HG03025 (cell line): Measurements from ENCODE around the gene AFF2.

Source experiments
- ATAC-seq: cut with Tn5 transposase; IDR thresholded peaks from one replicate; pipeline ENCODE4 v1.9.1; 2021; ENCODE audit warnings: mild to moderate bottlenecking, moderate library complexity; ENCODE audit not compliant: unreplicated experiment, low FRiP score

AFF2 gene

DNA sequence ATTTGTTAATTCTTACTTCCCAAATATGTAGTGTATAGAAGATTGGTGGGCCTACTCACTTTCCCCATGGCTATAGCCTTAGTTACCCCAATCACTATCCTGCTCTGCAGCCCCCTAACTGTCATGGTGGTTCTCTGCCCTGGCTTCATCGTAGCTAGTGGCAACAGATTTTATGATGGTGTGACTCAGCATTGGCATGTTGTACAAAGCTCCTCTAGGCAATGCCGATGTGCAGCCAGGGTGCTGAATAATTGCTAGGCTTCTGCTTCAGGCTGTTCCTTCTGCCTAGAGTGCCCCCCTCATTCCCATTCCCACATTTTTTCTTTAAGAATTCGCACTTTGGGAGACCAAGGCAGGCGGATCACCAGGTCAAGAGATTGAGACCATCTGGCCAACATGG is 35.2 kb downstream of the AFF2 start:
- no peak for ATAC-seq

DNA sequence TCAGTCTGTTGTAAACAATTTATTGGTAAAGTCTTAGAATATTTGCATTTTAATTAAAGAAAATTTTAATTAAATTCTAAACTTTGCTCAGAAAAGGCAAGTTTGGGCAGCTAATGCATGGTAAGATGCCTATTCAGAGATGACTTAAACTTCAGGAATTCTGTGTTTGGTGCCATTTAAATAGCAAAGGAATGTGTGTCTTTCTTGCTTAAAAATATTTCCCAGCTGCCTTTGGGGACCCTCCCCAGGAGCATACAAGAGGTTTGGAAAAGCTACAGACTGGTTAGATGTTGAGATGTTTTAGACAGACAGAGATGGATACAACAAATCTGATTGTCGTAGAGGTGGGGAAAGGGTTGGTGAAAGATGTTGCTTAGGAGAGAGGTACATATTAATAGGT is 36.5 kb downstream of the AFF2 start:
- ATAC-seq = no peak

DNA sequence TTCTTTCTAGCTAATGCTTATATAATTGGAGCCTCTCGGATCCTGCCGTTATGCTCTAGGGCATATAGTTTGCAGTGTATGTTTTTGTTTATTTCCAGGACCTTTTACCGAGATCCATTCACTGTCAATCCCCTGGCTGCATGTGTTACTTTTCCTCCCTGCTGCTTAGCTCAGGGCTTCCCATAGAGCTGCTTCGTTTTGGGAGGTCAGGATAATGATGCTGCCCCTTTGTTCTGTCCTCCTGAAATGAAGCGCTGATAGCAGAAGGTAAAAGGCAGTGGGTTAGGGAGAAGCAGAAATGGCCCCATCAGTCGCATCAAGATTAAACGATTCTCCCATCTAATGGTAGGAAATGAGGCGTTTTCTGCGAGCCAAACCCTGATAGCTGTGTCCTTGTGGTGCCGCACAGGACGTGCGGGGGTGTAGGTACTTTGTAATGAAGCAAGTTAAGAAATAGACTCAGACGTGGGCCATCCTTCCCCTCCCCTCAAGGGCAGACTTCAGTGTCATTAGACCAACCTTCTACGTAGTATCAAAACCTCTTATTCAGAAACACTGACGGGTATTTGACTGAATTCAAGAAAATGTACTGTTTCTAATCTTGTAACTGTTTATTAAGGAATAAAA is 37.3 kb downstream of the AFF2 start:
- ATAC-seq = no peak

DNA sequence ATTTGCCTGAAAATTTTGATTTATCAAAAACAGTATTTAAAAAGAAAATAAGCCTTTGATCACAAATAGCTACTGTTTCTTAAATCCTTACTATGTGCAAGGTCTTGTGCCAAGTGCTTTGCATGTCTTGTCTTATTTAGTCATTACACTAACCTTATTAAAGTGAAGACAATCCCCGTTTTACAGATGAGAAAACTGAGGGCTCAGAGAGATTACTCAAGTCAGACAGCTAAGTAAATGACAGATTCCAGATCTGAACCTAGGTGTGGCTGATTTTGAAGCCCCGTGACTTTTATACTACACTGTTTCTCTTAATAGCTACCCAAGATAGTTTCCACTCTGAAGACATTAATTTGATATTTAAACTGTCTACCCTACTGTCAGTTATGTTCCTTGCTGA is 38.2 kb downstream of the AFF2 start:
- no peak for ATAC-seq

DNA sequence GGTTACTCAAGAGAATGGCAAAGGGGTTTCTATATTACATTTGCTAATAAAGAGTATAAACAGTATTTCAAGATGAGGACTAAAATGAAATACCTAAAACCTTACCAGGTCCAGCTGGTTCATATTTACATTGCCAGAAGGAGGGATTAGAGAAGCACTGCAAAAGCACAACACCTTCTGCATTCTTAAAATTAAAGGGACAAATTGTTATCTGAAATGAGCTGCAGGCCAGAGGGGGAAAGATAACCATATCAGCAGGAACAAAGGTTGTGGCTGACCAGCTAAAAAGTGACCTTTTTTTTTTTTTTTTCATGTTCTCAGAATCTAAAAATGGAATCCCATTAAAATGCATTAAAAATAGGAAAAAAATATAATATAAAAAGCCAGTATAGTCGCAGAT is 39.7 kb downstream of the AFF2 start:
- ATAC-seq = no peak

DNA sequence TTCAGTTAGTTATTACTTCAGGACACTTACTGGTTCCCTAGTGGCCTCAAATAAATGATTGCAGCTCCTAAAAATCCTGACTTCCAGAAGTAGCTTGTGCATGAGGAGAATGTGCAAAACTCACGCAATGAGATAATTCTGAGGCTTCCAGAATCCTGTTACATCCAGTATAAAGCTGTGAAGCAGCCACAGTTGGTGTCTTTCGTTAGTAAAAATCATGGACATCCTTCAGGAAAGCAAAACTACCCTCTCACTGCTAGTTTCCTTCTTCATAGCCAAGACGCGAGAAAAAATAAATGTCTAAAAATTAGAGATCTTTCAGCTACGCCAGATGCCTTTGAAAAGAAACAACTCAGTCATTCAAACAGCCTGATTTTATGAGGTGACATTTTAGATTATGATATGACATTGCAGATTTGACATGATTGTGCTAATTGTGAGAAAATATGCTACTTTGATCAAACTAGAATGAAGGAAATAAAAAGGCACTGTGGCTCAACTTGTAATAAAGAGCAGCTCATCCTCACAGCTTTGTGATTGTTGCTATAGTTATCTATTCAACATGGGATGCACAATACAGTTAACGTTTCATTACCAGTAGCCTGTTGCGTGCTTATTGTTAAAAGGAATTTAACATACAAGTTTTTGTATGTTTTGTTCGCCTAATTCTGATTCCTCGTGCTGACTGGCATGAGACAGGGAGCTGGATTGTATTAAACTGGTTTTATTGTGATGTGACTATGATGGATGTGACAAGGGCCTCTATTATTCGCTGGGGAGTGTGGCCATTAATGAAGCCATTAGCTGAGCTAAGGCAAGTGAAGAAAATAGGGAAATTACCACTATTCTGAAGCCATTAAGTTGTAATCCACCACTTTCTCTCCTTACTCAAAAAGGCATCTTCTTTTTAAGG is 40.5 kb downstream of the AFF2 start:
- ATAC-seq = no peak

DNA sequence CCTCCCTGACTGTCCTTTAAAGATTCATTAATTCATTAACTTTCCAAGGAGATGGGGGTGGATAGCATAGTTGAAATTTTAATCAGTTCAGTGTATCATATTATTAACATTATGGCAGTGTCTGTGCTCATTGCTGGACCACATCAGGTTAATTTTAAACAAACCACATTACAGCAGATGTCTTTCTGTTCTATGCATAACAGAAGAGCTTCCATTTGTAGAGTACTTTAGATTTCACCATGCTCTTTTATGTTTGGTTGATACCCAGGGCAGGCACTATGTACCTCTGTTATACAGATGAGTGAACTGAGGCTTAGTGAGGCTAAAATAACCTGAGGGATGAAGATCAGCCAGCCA is 41.1 kb downstream of the AFF2 start:
- no peak for ATAC-seq

DNA sequence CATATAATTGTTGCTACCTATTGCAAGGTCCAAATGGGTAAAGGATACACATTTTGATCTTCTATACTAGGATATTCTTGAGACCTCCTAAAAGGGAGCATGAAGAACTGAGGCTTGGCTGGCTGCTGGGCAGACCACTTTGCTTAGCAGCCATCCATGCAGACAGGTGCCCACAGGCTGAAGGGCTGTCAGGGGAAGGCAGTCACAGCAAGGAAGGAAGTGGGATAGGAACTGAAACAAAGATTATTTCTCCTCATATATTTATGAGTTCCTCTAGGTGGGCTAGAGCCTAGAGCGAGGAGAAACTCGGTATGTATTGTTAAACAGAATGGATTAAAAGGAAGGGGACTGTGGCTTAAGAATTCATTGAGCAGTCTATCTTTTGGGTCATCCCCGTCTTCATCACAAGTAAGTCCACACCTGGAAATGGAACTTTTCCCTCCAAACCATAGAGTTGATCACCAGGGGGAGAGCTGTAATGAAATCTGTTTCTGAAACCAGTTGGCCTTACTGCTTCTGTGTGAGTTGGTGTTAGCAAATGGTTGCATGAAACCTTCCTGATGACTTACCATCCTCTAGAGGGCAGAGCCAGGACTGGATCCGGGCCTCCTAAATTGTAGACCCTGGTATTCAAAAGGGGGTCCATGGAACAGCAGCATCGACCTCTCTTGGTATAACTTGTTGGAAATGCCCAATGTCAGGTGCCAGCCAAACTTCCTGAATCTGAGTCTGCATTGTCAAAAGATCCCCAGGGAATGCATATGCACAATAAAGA is 42.3 kb downstream of the AFF2 start:
- no peak for ATAC-seq

DNA sequence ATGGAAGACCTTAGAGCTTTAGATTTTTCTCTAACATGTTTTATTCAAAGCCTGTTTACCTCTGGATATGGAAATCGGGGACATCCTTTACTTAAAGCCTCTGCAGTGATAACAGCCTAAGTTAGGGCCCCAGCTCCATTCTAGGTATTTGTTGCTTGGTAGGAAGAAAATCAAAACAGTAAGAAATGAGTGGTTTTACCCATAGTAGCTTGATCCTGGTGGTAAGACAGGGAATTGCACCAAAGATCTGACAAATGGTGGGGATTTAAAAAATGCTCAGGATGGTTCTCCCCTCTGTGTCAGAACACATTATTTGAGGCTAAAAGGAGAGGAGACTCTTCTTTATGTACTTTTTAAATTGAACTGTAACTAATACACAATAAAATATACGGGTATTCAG is 52.4 kb downstream of the AFF2 start:
- ATAC-seq = no peak

DNA sequence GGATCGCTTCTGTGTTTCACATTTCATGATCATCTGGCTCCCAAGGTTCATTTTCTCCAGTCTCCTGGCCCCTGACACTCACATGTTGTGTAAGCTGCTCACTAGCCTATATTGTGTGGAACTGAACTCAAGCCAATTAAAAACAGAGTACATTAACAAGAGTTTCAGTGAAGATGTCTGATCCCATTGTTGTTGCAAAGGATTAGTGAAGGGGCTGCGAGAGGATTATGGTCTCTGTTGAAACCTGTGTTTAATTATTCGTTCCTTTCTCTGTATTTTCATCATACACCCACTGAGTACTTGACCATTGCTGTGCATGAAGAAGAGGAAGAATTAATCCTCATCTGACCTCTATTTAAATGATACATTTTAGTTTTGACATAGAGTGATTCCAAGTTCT is 54.7 kb downstream of the AFF2 start:
- no peak for ATAC-seq

DNA sequence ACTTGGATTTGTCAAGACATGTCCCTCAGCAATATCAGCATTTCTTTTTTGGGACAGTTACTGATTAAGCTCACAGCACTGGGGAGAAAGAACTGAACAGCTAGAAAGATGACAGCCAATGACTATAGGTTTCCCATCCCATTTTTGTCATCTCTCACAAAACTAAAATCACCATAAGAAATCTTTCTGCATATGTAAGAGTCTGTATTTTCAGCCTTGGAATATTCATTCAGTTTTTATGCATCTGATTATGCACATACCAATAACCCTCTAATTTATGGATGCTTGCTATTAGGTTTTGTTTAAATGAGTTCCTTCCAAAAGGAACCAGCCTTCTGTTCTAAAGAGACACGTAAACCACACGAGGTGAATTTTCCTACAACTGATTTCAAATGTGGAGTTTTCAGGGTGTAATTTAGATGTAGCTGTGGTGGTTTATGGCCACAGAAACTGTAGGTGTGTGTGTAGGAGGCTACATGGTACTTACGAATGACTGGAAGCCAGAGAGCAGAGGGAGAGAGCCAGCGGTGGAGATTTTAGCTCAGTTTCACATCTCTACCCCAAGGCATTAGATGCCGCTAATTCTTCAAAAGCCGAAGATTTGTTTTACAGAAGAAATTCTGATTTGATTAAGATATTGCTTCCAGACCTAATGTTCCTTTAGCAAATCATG is 55.3 kb downstream of the AFF2 start:
- no peak for ATAC-seq

DNA sequence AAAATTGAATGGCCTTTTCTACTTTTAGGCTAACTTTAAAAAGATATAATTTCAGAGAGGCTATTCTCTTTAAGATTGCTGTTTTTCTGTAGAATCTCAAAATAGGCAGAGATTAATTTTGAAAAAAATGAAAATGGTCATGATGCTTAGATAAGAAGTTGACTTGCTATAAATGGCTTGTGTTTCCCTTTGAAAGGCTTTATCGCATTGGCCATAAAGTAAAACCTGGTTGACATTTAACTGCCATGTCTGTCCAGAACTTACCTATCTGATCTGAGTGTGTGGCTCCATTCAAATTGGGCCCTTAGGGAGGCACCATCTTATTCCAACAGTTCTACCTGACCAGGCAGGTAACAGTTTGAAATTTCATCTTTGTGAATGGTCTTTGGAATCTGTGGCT is 56.1 kb downstream of the AFF2 start:
- no peak for ATAC-seq

DNA sequence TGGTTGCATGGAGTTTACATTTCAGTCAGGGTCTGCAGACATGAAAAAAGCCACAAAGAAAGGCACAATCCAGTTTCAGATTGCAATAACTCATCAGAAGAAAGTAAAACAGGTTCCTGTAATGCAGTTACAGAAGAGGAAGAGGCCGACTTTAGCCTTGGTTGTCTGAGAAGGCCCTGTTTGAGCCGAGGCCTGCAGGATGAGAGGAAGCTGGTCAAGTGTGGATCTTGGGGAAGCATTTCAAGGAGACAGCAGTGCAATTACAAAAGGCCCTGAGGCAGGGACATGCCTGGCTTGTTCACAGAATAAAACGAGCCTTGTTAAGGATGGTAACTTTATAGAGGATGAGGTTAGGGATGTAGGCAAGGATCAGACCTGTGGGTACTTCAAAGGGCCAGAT is 62.4 kb downstream of the AFF2 start:
- ATAC-seq = no peak

DNA sequence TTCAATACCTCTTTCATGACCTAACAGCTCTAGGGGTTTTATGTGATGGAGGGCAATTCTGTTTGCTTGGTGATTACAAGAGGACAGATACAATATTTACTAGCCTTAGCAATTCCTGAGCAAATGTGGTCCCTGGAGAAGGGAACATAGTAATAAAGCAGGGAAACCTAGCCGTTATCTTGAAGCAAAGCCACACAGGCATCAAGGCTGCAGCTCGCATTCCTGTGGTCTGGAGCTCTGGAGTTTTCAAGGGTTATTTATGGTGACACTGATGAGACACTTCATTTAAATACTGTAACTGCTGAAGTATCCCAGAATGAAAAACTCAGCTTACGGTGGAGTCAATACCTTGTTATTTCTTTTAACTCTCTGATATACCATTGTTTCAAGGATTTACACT is 66.8 kb downstream of the AFF2 start:
- no peak for ATAC-seq

DNA sequence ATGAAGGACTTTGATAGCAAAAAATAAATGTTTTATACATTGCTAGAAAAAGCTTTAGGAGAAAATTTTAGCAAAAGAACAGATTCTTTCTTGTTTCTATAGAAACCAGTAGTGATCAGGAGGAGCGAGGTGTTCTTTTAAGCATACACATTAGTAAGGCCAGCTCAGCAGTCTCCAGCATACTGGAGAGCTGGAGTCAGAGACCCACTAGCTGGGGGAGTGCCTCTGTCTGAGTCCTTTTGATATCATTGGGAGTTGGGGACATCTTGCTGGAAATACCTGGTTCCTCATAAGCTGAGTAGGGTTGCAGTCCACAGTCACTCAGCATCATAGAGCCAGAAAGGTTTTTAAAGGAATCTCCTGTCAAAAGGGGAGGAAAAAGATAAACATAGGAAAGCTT is 67.4 kb downstream of the AFF2 start:
- ATAC-seq = no peak

DNA sequence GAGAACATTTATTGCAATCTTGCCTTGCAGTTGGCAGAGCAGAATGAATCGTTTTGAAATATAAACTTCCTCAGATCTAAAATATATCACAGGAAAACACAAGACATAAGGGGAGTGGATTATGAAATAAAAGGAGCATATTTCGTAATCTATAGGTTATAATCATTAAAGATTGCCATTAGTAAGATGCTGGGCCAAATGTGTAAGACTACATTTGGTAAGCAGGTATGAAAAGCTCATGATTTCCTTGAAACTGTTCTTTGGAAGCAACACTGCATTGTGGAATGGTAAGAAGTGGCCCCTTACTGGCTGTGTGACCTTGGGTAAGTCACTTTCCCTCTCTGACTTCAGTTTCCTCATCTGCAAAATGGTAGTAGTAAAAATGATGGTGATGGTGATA is 68.3 kb downstream of the AFF2 start:
- no peak for ATAC-seq

DNA sequence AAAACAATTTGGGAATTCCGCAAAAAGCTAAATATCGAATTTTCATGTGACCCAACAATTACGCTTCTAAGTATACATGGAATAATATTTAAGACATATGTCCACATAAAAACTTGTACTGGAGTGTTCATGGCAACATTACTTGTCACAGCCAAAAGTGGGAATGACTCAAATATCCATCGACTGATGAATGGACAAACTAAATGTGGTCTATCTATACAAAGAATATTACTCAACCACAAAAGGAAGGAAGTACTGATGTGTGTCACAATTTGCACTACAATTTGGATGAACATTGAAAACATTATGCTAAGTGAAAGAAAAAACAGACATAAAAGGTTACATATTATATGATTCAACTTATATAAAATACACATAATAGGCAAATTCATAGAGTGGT is 71.9 kb downstream of the AFF2 start:
- ATAC-seq = no peak

DNA sequence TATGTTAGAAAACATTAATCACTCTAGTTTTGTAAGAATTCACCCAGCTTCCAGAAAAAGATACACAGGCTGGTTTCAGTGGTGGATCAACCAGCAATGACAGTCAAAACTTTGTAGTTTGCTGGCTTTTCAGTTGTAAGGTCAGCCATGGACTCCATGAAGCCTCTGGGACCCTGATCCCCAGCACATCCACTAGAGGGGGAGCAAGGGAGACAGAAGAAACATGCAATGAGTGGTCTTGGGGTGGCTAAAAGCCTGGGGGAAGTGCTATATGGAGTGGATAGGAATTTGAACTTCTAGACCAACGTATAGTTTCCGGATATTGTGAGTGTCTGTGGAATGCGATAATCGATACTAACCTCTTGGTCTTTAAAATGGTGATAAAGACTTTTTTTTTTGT is 72.7 kb downstream of the AFF2 start:
- ATAC-seq = no peak

DNA sequence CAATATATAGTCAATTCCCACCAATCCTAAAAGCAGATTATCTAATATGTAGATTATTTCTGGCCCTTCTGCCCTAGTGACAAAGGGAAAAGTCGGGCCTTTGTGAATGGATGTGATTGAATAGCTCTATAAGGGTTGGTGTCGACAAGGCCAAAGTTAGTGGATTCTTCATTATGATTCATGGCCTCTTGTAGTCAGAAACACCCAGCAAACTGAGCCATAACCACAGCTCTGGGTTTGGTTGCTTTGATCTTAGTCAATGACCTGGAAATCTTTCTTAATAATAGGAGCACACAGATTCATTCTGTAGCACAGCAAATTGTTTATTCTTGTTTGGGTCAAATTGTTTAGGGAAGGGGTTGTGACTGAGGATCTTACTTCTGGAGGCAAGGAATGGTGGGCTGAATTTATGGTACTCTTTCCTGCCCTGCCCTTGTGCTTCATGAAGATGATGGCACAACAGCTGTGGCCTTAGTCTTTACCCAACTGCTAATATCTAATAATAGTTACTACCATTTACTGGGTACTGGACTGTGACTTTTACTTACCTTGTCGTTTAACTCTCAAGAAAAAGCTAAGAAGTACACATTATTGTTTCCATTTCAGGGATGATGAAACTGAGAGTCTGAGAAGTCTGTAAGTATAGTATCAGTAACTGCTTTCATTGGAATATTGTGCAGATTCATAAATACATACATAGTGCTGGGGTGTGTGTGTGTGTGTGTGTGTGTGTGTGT is 74.0 kb downstream of the AFF2 start:
- no peak for ATAC-seq

DNA sequence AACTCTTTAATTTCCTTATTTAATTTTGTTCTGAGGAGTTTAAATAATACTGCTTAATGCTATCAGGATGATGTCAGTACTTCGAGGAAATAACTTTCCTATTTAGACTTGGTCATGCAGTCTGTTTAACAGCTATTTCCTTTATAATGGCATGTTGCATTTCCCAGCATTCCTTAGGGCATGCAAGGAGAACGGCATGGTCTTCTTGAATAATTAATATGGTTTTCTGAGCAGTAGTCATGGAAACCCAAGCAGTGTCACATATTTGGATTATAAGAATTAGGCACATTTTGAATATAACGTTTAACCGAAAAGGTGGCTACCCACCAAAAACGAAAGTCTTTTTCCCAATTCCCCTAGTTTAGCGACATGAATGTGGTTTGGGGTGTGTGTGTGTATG is 76.0 kb downstream of the AFF2 start:
- no peak for ATAC-seq
